IPS-18a (cell line): ENCODE results near the gene DYNC2I2.

Experiments used
- H3K27ac ChIP-seq: one replicate; pipeline ENCODE4 v1.5.1; 2013; ENCODE audit warnings: low read length
- H3K27me3 ChIP-seq: one replicate; pipeline ENCODE4 v1.6.1; 2013; ENCODE audit warnings: mild to moderate bottlenecking, low read length; ENCODE audit not compliant: control insufficient read depth, insufficient read depth
- H3K36me3 ChIP-seq: one replicate; pipeline ENCODE4 v1.6.1; 2013; ENCODE audit warnings: low read depth, low read length; ENCODE audit not compliant: control insufficient read depth
- H3K4me1 ChIP-seq: one replicate; pipeline ENCODE4 v1.6.1; 2013; ENCODE audit warnings: low read depth, low read length; ENCODE audit not compliant: control insufficient read depth
- H3K4me3 ChIP-seq: one replicate; pipeline ENCODE4 v1.5.1; 2013; ENCODE audit warnings: low read length
- H3K9ac ChIP-seq: one replicate; pipeline ENCODE4 v1.6.1; 2013; ENCODE audit warnings: mild to moderate bottlenecking, low read length, moderate library complexity
- H3K9me3 ChIP-seq: one replicate; pipeline ENCODE4 v1.6.1; 2013; ENCODE audit warnings: low read depth, low read length; ENCODE audit not compliant: control insufficient read depth

The DYNC2I2 gene

GRCh38 chr9:128633057-128633456 lies 23.6 kb downstream of the DYNC2I2 start:
- Histone ChIP-seq H3K9me3 (no peaks in the 10 kb centered on the region), H3K4me1 (peaks cover 7% of the 10 kb centered on the region), H3K9ac (no peak overlapping the region), H3K27ac (no peak overlapping the region), H3K27me3 (no peaks in the 10 kb centered on the region), H3K36me3 (peaks cover 48% of the 10 kb centered on the region), H3K4me3 (no peak overlapping the region)

GRCh38 chr9:128632486-128632885 lies 24.2 kb downstream of the DYNC2I2 start:
- no peak overlapping the region for H3K9ac ChIP-seq
- no peaks in the 10 kb centered on the region for H3K9me3 ChIP-seq
- peaks cover 49% of the 10 kb centered on the region for H3K36me3 ChIP-seq
- no peak overlapping the region for H3K4me3 ChIP-seq
- H3K27me3 ChIP-seq: no peaks in the 10 kb centered on the region
- H3K4me1 ChIP-seq: peaks cover 7% of the 10 kb centered on the region
- H3K27ac ChIP-seq: no peak overlapping the region

GRCh38 chr9:128632066-128632465 lies 24.6 kb downstream of the DYNC2I2 start:
- Histone ChIP-seq H3K9ac (no peak overlapping the region), H3K4me1 (peaks cover 7% of the 10 kb centered on the region), H3K36me3 (peaks cover 51% of the 10 kb centered on the region), H3K27ac (no peak overlapping the region), H3K4me3 (no peak overlapping the region), H3K27me3 (no peaks in the 10 kb centered on the region), H3K9me3 (no peaks in the 10 kb centered on the region)

- Histone ChIP-seq H3K9ac (no peak overlapping the region), H3K36me3 (peaks cover 56% of the 10 kb centered on the region), H3K9me3 (no peaks in the 10 kb centered on the region), H3K27ac (no peak overlapping the region), H3K4me3 (no peak overlapping the region), H3K4me1 (peaks cover 7% of the 10 kb centered on the region), H3K27me3 (no peaks in the 10 kb centered on the region)
Measured at GRCh38 chr9:128631636-128632035, 25.0 kb downstream of the DYNC2I2 start.

GRCh38 chr9:128629852-128630545 lies 26.6 kb downstream of the DYNC2I2 start:
- Histone ChIP-seq H3K4me3 (no peak overlapping the region), H3K27me3 (no peaks in the 10 kb centered on the region), H3K36me3 (peaks cover 72% of the 10 kb centered on the region), H3K4me1 (no peaks in the 10 kb centered on the region), H3K27ac (no peak overlapping the region), H3K9me3 (no peaks in the 10 kb centered on the region), H3K9ac (no peak overlapping the region)

- Histone ChIP-seq H3K9me3 (no peaks in the 10 kb centered on the region), H3K36me3 (peaks cover 79% of the 10 kb centered on the region), H3K27me3 (no peaks in the 10 kb centered on the region), H3K4me3 (no peak overlapping the region), H3K9ac (no peak overlapping the region), H3K4me1 (no peaks in the 10 kb centered on the region), H3K27ac (no peak overlapping the region)
Measured at GRCh38 chr9:128629136-128629535, 27.5 kb downstream of the DYNC2I2 start.

- no peak overlapping the region for H3K9ac ChIP-seq
- H3K4me3 ChIP-seq: no peak overlapping the region
- H3K36me3 ChIP-seq: peaks cover 76% of the 10 kb centered on the region
- H3K27ac ChIP-seq: no peak overlapping the region
- H3K4me1 ChIP-seq: no peaks in the 10 kb centered on the region
- H3K27me3 ChIP-seq: no peaks in the 10 kb centered on the region
- H3K9me3 ChIP-seq: no peaks in the 10 kb centered on the region
Measured at GRCh38 chr9:128628471-128629048, 28.1 kb downstream of the DYNC2I2 start.

- peaks cover 69% of the 10 kb centered on the region for H3K36me3 ChIP-seq
- no peaks in the 10 kb centered on the region for H3K27me3 ChIP-seq
- H3K9me3 ChIP-seq: no peaks in the 10 kb centered on the region
- no peak overlapping the region for H3K4me3 ChIP-seq
- no peaks in the 10 kb centered on the region for H3K4me1 ChIP-seq
- no peak overlapping the region for H3K9ac ChIP-seq
- H3K27ac ChIP-seq: no peak overlapping the region
Measured at GRCh38 chr9:128627906-128628305, 28.7 kb downstream of the DYNC2I2 start.

- Histone ChIP-seq H3K27me3 (no peaks in the 10 kb centered on the region), H3K9me3 (no peaks in the 10 kb centered on the region), H3K4me3 (no peak overlapping the region), H3K27ac (no peak overlapping the region), H3K4me1 (no peaks in the 10 kb centered on the region), H3K9ac (no peak overlapping the region), H3K36me3 (peaks cover 62% of the 10 kb centered on the region)
Measured at GRCh38 chr9:128627127-128627715, 29.4 kb downstream of the DYNC2I2 start.

GRCh38 chr9:128626181-128626580 lies 30.5 kb downstream of the DYNC2I2 start:
- no peak overlapping the region for H3K4me3 ChIP-seq
- H3K36me3 ChIP-seq: peaks cover 62% of the 10 kb centered on the region
- no peaks in the 10 kb centered on the region for H3K27me3 ChIP-seq
- H3K4me1 ChIP-seq: no peaks in the 10 kb centered on the region
- H3K9ac ChIP-seq: no peak overlapping the region
- H3K27ac ChIP-seq: no peak overlapping the region
- no peaks in the 10 kb centered on the region for H3K9me3 ChIP-seq

GRCh38 chr9:128625391-128626146 lies 31.1 kb downstream of the DYNC2I2 start:
- no peak overlapping the region for H3K27ac ChIP-seq
- peaks cover 68% of the 10 kb centered on the region for H3K36me3 ChIP-seq
- no peaks in the 10 kb centered on the region for H3K4me1 ChIP-seq
- H3K9ac ChIP-seq: no peak overlapping the region
- no peaks in the 10 kb centered on the region for H3K9me3 ChIP-seq
- no peak overlapping the region for H3K4me3 ChIP-seq
- no peaks in the 10 kb centered on the region for H3K27me3 ChIP-seq
